MM.1S (cell line): ENCODE results near the gene TAF6.

Source experiments
- EZH2phosphoT487 ChIP-seq: fragments of 300-600 bp; sonication (generic); IDR thresholded peaks from 2 replicates; pipeline ENCODE4 v1.6.1; 2018; ENCODE audit warnings: antibody characterized with exemption, low read length
- TF ChIP-seq, protein P1 (sequence below): fragments of 300-600 bp; sonication (generic); IDR thresholded peaks from 2 replicates; pipeline ENCODE4 v1.5.1; 2016; ENCODE audit warnings: antibody characterized with exemption, low read length, mixed read lengths

DNA sequence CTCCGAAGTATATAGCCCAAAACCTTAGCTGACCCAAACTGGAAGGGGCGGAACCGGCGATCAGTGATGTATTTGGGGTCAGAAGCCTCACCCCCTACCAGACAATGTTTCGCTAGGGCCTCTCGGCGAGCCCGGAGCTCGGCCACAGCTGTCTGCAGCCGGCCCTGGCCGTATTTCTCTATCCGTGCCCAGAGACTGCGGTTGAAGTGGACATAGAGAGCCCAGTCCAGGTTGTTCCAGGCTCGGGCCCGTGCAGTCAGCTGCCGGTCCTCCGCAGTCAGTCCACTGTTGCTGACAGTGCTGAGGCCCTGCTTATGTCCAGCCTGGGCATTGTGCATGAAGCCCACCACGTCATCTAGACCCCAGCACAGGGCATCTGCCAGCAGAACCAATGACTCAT is 40.9 kb upstream of the TAF6 start:
- TF ChIP-seq, protein P1, sequence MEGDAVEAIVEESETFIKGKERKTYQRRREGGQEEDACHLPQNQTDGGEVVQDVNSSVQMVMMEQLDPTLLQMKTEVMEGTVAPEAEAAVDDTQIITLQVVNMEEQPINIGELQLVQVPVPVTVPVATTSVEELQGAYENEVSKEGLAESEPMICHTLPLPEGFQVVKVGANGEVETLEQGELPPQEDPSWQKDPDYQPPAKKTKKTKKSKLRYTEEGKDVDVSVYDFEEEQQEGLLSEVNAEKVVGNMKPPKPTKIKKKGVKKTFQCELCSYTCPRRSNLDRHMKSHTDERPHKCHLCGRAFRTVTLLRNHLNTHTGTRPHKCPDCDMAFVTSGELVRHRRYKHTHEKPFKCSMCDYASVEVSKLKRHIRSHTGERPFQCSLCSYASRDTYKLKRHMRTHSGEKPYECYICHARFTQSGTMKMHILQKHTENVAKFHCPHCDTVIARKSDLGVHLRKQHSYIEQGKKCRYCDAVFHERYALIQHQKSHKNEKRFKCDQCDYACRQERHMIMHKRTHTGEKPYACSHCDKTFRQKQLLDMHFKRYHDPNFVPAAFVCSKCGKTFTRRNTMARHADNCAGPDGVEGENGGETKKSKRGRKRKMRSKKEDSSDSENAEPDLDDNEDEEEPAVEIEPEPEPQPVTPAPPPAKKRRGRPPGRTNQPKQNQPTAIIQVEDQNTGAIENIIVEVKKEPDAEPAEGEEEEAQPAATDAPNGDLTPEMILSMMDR: no peak
- no peak for TF ChIP-seq EZH2phosphoT487
